LNCaP clone FGC (cell line): ENCODE measurements around the gene CASD1.

Experiments
- DNase-seq: peaks from one replicate; pipeline ENCODE4 v3.0.0-alpha.2; 2011; ENCODE audit warnings: low read depth
- H3K4me3 ChIP-seq: 2 replicates; pipeline ENCODE4 v1.5.1; 2011; ENCODE audit warnings: mild to moderate bottlenecking, low read depth, low read length, control low read depth
- TF ChIP-seq, protein P1 (sequence below): IDR thresholded peaks from 2 replicates; pipeline ENCODE4 v1.5.1; 2012; ENCODE audit warnings: mild to moderate bottlenecking; ENCODE audit not compliant: control insufficient read depth, insufficient read depth; ENCODE audit errors: extremely low read depth

The CASD1 gene

DNA sequence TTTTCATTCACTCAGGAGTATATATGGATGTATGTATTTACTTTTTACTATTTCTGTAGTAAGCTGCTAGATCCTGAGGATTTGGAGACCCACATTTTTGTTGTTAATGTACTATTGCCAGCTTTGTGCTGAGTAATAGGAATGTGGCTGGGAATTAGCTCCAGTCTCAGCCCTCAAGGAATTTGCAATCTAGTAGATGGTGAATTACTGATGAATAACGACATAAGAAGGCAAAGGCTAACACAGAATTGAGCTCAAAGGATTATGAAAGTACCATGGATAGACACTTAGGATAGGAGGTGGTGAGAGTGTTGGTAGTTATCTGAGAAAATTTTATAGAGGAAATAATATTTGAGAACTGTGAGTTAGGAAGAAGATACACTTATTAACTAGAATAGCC is 19.9 kb downstream of the CASD1 start:
- H3K4me3 ChIP-seq = no peak overlapping the region
- DNase-seq = no peak
- TF ChIP-seq, protein P1, sequence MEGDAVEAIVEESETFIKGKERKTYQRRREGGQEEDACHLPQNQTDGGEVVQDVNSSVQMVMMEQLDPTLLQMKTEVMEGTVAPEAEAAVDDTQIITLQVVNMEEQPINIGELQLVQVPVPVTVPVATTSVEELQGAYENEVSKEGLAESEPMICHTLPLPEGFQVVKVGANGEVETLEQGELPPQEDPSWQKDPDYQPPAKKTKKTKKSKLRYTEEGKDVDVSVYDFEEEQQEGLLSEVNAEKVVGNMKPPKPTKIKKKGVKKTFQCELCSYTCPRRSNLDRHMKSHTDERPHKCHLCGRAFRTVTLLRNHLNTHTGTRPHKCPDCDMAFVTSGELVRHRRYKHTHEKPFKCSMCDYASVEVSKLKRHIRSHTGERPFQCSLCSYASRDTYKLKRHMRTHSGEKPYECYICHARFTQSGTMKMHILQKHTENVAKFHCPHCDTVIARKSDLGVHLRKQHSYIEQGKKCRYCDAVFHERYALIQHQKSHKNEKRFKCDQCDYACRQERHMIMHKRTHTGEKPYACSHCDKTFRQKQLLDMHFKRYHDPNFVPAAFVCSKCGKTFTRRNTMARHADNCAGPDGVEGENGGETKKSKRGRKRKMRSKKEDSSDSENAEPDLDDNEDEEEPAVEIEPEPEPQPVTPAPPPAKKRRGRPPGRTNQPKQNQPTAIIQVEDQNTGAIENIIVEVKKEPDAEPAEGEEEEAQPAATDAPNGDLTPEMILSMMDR = no peak

DNA sequence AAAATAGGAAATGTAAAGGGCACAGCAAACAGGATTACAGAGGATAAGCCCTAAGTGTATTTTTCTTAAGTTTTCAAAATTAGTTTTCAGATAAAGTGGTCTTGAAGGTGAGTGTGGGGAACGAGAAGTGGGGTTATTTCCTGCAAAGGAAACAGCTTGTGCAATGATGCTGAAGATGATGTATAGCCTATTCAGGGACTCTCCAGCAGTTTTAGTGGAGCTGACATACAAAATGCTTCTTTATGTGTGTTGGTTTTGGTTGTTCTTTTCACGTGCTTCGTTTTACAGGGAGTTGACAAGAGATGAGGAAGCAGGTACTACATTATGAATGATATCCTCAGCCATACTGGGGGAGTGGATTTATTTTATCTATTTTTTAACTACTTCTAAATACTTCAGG is 20.5 kb downstream of the CASD1 start:
- H3K4me3 ChIP-seq = no peak overlapping the region
- TF ChIP-seq, protein P1 = no peak

DNA sequence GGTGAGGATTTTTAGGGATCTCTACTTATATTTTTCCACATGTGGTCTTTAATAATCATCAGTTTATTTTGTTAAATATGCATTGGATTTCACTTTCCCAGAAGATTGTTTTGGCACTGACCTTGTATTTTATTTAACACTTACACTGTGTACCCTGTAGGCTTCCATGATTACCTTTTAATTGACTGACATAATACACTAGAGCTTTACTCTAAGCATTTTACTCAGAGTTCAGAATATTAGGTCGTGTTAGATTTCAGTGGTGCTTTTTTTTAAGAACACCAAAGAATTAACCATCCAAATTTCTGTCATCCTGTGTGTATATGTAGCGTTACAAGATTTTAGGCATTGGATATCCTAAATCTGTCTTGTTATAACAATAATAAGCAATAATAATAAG is 23.1 kb downstream of the CASD1 start:
- TF ChIP-seq, protein P1 = no peak
- no peak for DNase-seq
- no peak overlapping the region for H3K4me3 ChIP-seq

More for the DNA sequence above, 20.5 kb downstream of the CASD1 start:
- no peak for DNase-seq

DNA sequence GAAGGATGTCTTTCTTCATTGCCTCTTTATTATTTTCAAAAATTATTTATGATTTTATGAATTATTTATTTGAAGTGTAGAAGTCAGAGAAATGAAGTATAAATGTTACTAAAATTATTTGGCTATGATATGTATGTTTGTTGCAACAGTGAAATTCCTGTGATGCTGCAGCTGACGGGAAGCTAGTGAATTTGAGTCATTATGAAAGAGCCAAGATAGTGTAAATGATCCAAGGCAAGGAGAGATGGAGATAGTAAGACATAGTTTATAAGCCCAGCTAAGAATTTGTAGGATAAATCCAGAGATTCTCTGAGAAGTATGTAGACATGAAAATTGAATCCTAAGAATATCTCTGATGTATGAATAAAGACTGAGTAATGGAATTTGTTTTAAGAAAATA is 30.8 kb downstream of the CASD1 start:
- TF ChIP-seq, protein P1 = no peak
- DNase-seq = no peak
- H3K4me3 ChIP-seq = no peak overlapping the region

DNA sequence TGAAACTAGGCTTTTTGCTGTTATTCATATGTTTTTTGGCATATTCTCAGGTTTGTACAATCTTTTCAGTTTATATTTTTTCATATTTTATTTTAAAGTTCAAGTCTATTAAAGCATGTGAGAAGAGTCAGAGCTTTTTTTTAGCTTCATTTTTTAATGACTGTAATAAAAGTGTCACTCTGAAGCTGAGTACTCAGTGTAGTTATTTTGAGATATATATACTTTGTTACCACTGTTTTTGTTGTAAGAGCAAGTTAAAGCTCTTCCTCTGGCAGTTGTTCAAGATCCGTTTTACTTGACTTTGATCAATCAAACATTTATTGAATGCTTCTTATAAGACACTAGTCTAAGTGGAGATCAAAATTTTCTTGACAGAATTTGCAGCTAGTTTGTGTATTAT is 37.5 kb downstream of the CASD1 start:
- H3K4me3 ChIP-seq = no peak overlapping the region
- DNase-seq = no peak
- TF ChIP-seq, protein P1 = no peak

DNA sequence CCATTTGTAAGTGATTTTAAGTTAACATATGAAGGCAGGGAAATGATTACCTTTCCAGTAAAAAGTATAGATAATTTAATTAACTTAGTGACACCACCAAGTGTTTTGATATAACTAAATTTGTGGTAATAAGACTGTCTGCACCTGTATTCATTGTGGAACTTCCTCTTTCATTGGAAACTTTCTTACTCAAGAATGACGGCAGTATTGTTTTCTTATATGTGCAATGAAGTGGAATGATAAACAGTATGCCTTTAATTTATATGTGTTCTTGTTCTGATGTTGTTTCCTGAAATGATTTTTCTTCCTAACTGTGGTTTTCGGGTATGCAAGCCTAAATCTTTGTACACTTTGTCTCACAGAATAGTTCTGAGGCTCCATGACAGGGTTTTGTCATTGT is 46.4 kb downstream of the CASD1 start:
- DNase-seq = no peak
- TF ChIP-seq, protein P1 = no peak
- H3K4me3 ChIP-seq = no peak overlapping the region

DNA sequence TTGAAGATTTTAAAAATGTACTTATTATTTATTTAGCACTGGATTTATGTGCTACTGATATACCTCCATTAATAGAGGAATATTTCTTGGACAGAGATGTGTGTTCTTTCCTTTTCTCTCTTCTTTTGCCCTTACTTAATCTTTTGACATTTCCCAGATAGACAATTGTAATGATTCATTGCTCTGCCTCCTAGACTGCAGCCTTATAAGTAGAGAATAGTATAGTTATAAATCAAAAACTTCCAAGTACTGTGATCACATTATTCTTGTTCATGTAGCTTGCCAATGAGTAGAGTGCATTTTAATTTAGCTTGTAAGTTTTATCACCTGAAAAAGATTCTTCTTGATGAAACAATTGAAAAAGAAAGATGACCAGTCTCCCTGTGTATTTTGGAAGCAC is 47.6 kb downstream of the CASD1 start:
- TF ChIP-seq, protein P1 = no peak
- H3K4me3 ChIP-seq = no peak overlapping the region
- no peak for DNase-seq
